Myocyte (in vitro differentiated cells): ENCODE data around the gene ST6GALNAC5. TPM values are rescaled to one million over a fixed set of nuclear protein-coding genes. Genes with fewer than 3 reads are reported as not detected.
A peak's percentile ranks its signal among the peaks of the same experiment; 100 is the strongest.

ENCODE experiments used
- DNase-seq: peaks from one replicate; pipeline ENCODE4 v3.0.0-alpha.2; 2012; ENCODE audit warnings: low read depth
- total RNA-seq: library from RNA; depleted of rRNA; stranded (reverse); fragments of >200 nt; gene quantifications from 2 replicates; pipeline ENCODE4 v1.2.3, GENCODE V29; 2014

Gene ST6GALNAC5
- total RNA-seq, 1 donor from 2014 or later = 5.1 TPM

DNA sequence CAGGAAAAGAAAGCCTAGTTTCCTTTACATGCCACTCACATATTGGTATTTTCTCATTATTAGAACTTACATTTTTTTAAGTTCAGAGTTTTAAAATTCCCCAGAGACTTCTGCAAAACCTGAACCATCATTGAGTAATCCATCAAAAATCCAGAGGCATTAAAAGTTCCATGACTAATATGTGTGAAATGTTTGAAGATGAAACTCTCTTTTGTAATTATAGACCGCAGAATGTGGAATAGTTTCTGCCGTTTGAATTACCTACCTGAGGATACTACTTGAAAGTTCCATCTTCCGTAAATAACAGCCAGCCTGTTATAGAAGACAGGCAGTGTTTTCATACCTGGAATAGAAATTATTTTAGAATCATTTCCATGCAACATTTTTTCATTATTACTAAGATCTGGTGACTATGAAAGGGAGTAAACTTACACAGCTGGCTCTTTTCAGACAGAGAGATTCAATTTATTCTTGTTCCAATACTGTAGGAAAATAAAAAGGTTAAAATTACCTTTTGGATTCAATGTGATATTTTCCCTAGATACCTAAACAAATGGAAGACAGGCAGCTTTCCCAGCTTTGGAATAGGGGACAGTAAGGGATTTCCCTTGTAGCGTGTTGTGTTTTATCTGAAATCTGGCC is 131.4 kb downstream of the ST6GALNAC5 start:
- peak; percentile 66 for DNase-seq

DNA sequence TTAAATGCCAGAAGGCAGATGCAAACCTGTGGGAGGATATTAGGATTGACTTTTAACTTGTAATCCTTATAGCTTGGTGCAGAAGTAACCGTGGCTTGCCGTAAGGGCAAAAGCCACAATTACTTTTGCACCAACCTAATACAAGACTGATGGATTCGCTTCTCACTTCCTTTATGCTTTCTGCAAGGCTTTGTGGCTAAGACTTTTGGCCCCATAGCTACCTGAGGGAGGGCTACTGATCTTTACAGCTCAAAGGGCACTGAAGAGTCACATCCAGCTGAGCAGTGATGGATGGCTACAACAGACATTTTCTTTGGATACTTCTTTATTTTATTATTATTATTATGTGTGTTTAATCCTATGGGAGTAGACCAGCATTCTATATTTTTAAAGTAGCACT is 140.4 kb downstream of the ST6GALNAC5 start:
- DNase-seq = no peak

DNA sequence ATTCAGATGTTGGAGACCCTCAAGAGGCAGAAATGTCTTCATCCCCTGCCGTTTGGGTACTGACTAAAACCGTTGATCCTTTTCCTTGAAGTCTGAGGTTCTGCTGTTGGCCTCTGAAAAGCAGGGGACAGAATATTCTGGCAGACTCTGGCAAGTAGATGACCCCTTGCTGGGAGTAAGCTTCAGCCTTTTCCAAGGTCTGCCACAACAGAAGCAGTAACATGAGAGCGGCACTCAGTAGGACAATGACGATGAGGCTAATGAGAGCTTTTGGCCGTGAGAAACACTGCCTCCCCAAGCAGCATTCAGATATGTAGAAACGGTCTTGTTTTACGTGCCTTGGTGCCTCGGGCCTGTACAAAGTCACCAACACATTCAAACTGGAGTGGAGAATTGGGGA is 143.7 kb downstream of the ST6GALNAC5 start:
- no peak for DNase-seq

DNA sequence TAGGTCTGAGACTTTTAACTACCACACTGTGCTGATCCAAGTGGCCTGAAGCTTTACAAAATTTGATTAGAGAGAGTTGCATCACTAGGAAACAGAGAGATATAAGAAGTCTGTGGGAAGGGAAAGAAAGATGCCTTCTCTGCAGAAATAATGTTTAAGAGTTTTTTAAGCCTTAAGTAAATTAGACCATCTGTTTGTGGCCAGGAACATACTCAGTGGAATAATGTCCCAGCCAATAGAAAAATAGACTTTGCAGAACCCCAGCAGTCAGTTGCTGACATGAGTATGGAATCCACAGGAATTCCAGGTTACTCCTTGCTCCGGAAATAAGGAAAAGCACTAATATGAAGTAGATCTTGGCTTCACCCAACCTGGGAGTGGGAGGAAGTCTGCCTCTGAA is 144.8 kb downstream of the ST6GALNAC5 start:
- no peak for DNase-seq

DNA sequence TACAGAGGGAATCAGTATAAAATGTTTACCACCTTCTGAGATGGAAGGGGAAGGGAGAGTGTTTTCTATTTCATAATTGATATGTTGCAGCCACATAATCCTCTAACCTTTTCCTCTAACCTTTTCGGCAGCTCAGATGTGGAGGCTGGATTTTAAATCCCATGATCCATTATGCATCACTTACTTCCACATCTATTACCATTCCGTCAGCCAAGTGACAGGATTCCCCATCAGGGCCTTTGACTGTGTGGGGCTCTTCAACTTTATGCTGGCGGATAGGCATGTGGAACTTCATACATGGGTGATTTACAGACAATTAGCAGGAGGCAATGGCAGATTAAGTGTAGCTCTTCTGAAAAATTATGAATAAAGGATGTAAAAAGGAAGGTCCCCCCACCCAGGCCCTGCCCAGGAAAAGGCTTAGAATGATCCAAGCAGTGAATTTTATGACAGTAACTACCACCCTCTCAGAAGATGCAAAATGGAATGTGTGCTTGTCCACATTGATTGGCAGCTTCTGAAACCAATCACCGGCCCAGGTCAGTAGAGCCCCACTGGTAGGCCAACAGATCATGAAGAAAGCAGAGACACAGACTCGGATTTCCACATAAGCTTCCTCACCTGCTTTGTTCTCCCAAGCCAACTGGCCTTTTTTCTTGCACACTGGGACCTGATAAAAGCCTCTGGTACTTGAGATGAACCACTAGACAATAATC is 147.0 kb downstream of the ST6GALNAC5 start:
- DNase-seq = peak; percentile 49

DNA sequence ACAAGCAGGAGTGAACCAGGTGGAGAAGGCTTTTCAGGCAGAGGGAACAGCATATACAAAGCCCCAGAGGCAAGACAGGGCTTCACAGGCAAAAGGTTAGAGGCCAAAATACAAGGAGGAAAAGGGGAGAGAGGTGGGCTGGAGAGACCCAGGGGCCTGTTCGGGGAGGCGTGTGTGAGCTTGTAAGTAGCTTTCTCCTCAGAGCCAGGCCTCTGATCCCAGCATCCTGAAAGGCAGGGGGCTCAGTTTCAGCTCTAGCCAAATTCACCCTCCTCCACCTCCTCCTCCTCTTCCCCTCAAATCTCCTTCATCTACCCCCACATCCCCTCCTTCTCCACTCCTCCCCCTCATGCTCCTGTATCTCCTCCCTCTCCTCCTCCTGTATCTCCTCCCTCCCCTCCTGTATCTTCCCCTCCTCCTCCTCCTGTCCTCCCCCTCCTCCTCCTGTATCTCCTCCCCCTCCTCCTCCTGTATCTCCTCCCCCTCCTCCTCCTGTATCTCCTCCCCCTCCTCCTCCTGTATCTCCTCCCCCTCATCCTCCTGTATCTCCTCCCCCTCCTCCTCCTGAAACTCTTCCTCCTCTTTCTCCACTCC is 148.6 kb downstream of the ST6GALNAC5 start:
- no peak for DNase-seq

DNA sequence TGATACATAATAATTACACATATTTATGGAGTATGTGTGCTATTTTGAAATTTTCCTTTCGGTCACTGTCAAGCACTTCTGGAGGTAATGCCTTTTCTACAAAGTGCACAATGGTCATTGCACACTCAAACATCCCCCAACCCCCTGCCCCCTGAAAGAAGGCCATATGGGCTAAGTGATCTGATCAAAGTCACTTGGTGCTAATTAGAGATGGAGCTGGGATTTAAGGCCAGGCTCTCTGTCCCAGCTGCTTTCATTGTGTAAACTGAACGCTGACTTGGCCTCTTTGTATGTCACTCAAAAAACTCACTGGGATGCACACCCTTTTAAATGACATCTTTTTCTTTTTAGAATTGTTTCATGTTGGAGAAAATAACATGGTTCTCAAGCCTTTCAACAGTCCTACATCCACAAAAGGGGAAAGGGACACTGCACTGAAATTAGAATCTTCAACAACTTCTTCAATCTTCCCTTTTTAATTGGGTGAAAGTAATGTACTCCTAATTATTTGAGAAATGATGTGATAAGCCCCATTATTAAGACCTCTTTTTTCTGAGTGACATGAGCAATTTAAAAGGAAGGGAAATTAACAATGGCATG is 149.2 kb downstream of the ST6GALNAC5 start:
- no peak for DNase-seq

DNA sequence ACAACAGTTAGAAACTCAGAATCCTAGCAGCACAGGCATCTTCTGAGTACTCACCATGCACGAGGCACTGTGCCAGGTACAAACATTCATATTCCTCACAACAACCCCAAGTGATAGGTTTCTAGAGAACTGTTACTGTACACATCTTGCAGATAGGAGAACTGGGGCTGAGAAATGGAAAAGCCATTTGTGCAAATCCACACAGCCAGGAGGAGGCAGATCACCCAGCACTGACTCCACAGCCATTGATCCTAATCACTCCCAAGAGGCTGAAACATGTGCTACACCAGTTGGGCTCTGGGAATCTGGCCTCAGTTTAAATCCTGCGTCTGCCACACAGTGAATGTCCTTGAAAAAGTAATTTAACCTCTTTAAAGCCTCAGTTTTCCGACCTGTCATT is 151.0 kb downstream of the ST6GALNAC5 start:
- DNase-seq = no peak

DNA sequence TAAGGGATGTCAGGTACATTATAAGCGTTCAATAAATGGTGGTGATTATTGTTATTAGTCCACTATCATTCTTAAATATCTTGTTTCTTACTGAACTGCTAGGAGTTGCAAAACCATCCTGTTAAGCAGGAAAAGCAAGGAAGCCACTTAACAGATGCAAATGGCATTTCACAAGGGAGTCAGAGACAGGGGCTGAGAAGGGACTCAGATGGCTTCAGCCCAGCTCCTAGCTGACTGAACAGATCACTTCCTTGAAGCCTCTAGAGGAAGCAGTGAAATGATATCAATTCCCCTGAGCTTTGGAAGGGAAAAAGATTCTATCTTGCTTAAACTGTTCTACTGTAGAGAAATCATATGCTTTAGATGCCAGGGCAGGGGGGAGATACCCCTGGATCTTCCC is 151.5 kb downstream of the ST6GALNAC5 start:
- DNase-seq = no peak

DNA sequence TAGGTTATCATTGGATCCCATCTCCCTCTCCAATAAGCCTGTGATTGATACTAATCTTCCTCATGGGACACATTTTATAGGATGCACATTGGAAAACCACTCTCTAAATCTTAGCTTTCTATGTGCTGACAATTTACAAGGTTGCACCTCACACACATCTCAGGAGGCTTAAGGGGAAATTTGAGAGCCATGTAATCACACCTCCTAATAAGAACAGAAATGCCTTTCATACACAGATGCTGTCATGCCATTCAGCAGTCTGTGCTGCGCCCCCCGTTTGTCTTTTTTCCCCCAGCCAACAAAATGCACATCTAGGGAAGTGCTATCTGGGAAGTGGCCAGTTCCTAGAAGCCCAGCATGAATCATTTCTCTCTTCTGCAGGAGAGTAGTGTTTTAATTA is 154.5 kb downstream of the ST6GALNAC5 start:
- DNase-seq = no peak

DNA sequence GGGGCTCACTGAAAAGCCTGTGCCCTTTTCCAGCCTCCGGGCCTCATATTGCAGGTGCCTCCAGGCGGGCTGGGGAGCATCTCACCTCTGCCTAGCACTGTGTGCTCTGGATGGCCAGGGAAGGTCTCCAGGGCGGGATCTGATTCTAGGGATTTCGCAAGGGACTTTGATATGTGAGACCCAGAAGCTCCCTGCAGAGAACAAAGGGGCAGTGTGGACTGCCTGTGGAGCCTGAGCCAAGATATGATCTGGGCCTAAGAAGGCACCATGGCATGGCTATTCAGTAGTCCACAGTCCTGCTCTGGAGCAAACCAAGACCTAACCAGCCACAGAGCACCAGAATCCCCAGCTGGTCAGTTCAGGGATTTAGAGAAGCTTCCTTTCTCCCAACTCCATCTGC is 157.2 kb downstream of the ST6GALNAC5 start:
- no peak for DNase-seq

DNA sequence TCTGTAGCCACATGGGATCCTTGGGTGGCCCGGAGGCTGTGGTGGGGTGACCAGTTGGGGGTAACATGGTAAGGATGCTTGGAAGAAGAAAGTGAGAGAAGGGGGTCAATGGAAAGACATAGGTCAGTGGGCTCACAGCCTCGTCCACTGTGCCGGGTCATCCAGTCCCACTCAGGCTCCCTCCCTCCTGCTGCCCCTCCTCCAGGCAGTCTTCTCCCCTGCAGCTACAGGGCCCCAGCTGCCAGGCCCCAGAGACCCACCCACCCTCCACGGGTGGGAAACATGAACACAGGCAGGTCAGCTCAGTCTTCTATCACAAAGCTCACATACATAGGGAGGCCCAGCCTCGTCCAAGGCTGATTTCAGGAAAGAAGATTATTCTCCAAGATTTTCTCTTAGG is 158.3 kb downstream of the ST6GALNAC5 start:
- no peak for DNase-seq

DNA sequence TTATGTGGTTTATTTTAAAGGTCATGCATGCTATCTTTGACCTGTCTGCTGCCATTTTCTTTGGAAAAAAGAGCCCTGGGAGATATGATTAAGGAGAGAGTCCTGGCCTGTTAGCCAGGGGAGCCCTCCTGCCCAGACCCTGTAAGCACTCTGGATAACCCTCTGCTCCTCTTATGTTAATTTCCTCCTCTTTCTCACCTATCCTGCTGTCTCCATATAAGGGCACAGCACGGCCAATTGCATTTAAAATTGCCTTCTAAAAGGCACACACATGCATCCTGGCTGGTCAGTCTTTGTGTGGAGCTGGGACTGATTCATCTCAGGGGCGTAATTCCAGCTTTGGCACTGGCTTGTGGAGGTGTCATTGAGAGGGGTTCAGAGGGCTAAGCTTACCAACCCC is 158.9 kb downstream of the ST6GALNAC5 start:
- no peak for DNase-seq

DNA sequence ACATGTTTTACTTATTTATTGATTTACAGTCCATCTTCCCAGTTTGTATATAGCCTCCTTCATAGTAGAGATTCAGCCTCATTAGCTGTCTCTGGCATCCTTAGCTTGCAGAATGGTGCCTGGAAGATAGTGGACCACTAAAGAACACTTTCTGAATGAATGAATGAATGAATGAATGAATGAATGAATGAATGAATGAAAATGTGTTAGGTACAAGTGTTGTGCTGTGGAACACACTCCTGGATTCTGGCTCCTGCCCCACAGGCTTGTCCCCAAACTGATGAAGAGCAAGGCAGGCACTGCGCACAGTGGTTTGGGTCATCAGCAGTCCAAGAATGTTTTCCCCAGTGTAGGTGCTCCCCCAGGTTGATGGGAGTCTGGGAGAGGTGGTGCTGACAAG is 159.4 kb downstream of the ST6GALNAC5 start:
- DNase-seq = no peak

DNA sequence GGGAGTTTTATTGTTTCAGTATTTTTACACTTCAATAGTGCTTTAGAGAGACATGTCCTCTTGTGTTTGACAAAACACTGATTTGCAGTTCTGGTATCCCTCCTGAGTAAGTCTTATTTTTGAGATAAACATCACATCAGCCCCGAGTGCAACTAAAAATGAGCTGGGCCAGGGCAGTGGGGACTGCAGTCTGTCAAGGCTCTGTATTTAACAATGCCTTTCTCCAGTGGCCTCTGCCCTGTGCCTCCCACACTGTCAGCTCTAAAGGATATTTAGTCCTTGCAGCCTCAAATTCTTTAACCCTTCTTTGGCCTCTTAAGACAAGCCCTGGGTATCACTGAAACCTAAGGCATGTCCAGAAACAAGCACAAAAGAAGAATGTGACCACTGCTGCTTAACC is 160.6 kb downstream of the ST6GALNAC5 start:
- no peak for DNase-seq

DNA sequence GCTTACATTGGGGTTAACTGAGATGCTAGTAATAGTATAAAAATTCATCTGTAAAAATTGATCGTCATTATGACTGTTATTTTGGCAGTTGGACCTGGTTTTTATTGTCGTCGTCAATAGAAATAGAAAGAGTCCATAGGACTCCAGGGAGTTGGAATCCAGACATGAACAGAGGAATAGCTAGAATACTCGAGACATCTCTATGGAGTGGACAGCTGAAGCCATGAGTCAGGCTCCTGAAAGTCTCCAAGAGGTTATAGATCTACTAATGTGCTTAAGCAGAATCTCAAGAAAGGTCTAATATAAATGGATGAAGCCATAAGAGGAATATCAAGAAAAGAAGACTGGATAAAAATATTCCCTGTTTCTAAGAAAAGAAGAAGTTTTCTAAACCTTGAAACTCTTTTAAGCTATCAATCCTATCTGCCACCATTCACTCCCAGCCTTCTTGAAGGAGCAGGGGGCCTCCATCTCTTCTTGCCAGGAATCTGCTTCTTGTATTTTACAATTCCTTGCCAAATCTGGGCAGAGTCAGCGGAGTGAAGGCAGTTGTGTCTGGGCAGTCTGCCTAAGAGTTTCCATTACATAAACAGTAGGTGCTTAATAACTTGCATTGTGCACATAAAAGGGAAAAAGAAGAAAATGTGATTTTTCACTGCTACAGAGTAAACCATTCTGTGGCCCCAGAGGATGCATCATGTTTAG is 163.3 kb downstream of the ST6GALNAC5 start:
- DNase-seq = peak; percentile 11

DNA sequence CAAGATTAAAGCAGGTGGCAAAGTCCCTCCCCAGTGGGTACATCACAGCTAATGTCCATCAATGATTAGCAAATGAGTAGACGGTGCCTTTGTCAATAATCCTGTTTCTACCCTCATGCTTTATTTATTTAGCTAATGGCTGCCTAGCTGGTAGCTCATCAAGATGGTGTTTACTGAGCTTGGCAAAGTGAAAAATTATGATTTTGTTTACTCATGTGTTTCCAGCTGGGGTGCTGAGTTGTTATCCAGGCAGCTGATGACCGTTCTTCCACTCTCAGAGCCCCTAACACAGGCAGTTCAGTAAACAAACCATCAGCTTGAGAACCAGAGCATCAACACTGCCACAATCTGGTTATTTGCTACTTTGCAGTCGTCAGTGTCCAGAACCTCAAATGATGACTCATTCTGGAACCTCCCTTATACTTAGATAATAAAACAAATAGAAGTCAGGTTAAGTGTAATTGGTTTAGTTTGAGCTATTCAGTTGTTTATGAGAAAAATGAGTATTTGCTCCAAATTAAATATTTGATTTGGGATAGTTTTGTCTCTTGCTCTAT is 163.9 kb downstream of the ST6GALNAC5 start:
- peak; percentile 61 for DNase-seq

DNA sequence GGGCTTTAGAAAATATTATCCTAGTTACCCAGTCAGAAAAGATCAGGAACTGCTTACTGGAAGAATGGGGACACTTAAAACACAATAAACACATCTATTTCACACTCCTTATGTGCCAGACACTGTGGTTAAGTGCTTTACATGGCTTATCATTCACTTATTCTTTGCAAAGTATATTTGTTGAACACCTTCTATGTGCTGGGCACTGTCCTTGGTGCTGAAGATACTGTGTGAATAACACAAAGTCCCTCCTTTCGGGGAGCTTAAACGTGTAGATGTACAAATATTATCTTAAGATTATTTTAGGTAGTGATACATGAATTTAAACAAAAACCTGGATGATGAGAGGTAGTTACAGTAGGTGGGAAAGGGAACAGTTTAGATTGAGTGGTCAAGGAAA is 169.3 kb downstream of the ST6GALNAC5 start:
- peak; percentile 51 for DNase-seq

DNA sequence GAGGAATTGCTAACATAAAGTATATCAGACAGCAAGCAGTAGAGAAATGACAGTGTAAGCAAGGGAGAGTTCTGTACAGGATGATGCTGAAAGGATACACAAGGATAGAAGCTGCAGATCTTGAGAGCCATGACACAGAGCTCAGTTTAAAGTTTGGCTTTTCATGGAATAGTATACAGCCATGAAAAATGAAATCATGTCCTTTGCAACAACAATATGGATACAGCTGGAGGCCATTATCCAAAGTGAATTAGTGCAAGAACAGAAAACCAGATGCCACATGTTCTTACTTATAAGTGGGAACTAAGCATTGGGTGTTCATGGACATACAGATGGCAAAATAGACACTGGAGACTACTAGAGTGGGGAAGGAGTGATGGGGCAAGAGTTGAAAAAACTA is 169.8 kb downstream of the ST6GALNAC5 start:
- DNase-seq = no peak

DNA sequence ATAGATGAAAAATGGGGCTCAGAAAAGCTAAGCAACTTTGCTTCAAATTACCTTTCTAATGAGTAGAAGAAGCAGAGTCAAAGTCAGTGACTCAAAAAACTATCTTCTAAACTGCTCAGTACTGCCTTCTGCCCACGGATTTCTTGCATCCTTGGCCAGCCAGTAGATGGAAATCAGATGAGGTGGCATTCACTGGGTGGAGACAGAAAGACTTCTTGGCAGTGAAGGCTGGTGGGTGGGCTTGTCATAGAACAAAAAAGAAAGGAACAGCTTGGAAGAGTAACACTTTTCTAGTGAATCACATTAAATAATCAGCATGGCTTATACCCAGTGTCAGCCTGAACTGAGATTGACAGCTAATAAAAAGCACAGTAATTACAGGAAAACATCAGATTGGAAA is 170.7 kb downstream of the ST6GALNAC5 start:
- DNase-seq = no peak

DNA sequence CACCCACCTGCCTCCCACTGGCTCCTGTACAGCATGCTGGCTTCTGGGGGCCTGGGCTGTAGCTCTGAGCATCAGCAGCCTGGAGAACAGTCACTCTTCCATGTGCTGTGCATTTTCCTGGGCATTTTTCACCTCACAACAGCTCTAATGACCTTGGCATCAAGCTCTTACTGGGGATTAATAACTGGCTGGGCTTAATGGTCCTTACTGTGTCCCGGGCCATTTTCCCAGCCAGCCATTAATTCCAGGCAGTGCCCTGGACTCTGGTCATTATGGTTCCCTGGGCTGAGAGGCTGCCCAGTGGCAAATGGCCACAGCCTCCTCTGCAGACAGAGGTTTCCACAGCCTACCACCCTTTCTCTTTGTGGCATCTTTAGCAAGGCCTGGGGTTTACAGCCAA is 171.8 kb downstream of the ST6GALNAC5 start:
- DNase-seq = no peak
